Immature natural killer cell (primary cell): ENCODE measurements around the gene HIVEP1. TPM values are rescaled to one million over a fixed set of nuclear protein-coding genes. Genes with fewer than 3 reads are reported as not detected.

Source experiments
- DNase-seq, 3 donors: peaks; one replicate each; pipeline ENCODE4 v3.0.0; 2022; ENCODE audit warnings: mixed read lengths in 1 of 3
- H3K27ac Mint-ChIP-seq, 6 donors: one replicate each; pipeline ENCODE4 v1.8.0; 2020; ENCODE audit warnings: mixed read lengths in 6 of 6, mild to moderate bottlenecking in 5 of 6, inconsistent platforms in 4 of 6, moderate library complexity in 3 of 6
- H3K27me3 Mint-ChIP-seq, 3 donors: one replicate each; pipeline ENCODE4 v1.8.0; 2020 to 2021; ENCODE audit warnings: low read depth in 3 of 3, mild to moderate bottlenecking in 3 of 3, mixed read lengths in 3 of 3, moderate library complexity in 3 of 3, inconsistent platforms in 1 of 3
- H3K36me3 Mint-ChIP-seq, 3 donors: one replicate each; pipeline ENCODE4 v1.8.0; 2020; ENCODE audit warnings: mixed read lengths in 3 of 3, inconsistent platforms in 2 of 3, mild to moderate bottlenecking in 2 of 3
- H3K4me1 Mint-ChIP-seq, 2 donors: one replicate each; pipeline ENCODE4 v1.8.0; 2020; ENCODE audit warnings: inconsistent platforms in 2 of 2, mild to moderate bottlenecking in 2 of 2, mixed read lengths in 2 of 2, moderate library complexity in 1 of 2
- H3K4me3 Mint-ChIP-seq, 5 donors: one replicate each; pipeline ENCODE4 v1.8.0; 2020; ENCODE audit warnings: mild to moderate bottlenecking in 5 of 5, mixed read lengths in 5 of 5, inconsistent platforms in 3 of 5, moderate library complexity in 3 of 5
- H3K9me3 Mint-ChIP-seq, 6 donors: one replicate each; pipeline ENCODE4 v1.8.0; 2020; ENCODE audit warnings: mild to moderate bottlenecking in 6 of 6, mixed read lengths in 6 of 6, inconsistent platforms in 4 of 6, moderate library complexity in 3 of 6
- polyA plus RNA-seq, 3 donors: library from polyadenylated mRNA; unstranded; fragments of 300-500 nt; fragmentation: Illumina TruSeq; gene quantifications; one replicate each; pipeline ENCODE4 v1.2.3, GENCODE V29; 2021

The HIVEP1 gene
- polyA plus RNA-seq, 3 donors from 2014 or later = 1.9 to 5.5 TPM; not detected in 1

GRCh38 chr6:12001706-12002435 is 10.2 kb upstream of the HIVEP1 start:
- Mint-ChIP-seq H3K4me3 (no peak overlapping the region), H3K9me3 (no peaks in the 10 kb centered on the region), H3K27me3 (peaks cover 0 to 2% (median 0%) of the 10 kb centered on the region in 3 donors), H3K4me1 (no peaks in the 10 kb centered on the region), H3K27ac (no peak overlapping the region), H3K36me3 (no peaks in the 10 kb centered on the region)
- no peak for DNase-seq

- peaks cover 21 to 32% of the 10 kb centered on the region in 2 donors for H3K4me1 Mint-ChIP-seq
- peak overlapping the region; percentile 25 to 99 (median 98) for H3K27ac Mint-ChIP-seq
- H3K36me3 Mint-ChIP-seq = no peaks in the 10 kb centered on the region
- peaks cover 17 to 25% (median 23%) of the 10 kb centered on the region in 3 donors for H3K27me3 Mint-ChIP-seq
- H3K4me3 Mint-ChIP-seq = peak overlapping the region in 1 of 5 donors; percentile 4
- DNase-seq = no peak
- peaks cover 0 to 2% (median 0%) of the 10 kb centered on the region in 6 donors for H3K9me3 Mint-ChIP-seq
Observed at GRCh38 chr6:12007473-12007872, 4.6 kb upstream of the HIVEP1 start.

- Mint-ChIP-seq H3K4me1 (peaks cover 21 to 33% of the 10 kb centered on the region in 2 donors), H3K27me3 (peaks cover 19 to 29% (median 27%) of the 10 kb centered on the region in 3 donors), H3K4me3 (peak overlapping the region; percentile 93 to 99 (median 98)), H3K9me3 (peaks cover 0 to 2% (median 0%) of the 10 kb centered on the region in 6 donors), H3K27ac (peak overlapping the region; percentile 96 to 99 (median 98)), H3K36me3 (no peaks in the 10 kb centered on the region)
- no peak for DNase-seq
Observed at GRCh38 chr6:12007887-12008286, 4.2 kb upstream of the HIVEP1 start.

GRCh38 chr6:12008366-12009179 is 3.5 kb upstream of the HIVEP1 start:
- Mint-ChIP-seq H3K27me3 (peaks cover 24 to 33% (median 33%) of the 10 kb centered on the region in 3 donors), H3K27ac (peak overlapping the region; percentile 96 to 99 (median 98))
- DNase-seq = peak; percentile 82 to 85 (median 83)

GRCh38 chr6:12009180-12009685 is 2.9 kb upstream of the HIVEP1 start:
- Mint-ChIP-seq H3K36me3 (no peaks in the 10 kb centered on the region), H3K27ac (peak overlapping the region; percentile 93 to 99 (median 95)), H3K27me3 (peaks cover 24 to 35% (median 33%) of the 10 kb centered on the region in 3 donors), H3K9me3 (peaks cover 0 to 2% (median 0%) of the 10 kb centered on the region in 6 donors), H3K4me3 (peak overlapping the region; percentile 89 to 97 (median 92)), H3K4me1 (peaks cover 28 to 46% of the 10 kb centered on the region in 2 donors)
- DNase-seq = no peak

More at GRCh38 chr6:12008366-12009179, 3.5 kb upstream of the HIVEP1 start:
- H3K4me1 Mint-ChIP-seq = peaks cover 27 to 40% of the 10 kb centered on the region in 2 donors
- H3K4me3 Mint-ChIP-seq = peak overlapping the region; percentile 93 to 99 (median 98)
- H3K9me3 Mint-ChIP-seq = peaks cover 0 to 2% (median 0%) of the 10 kb centered on the region in 6 donors
- H3K36me3 Mint-ChIP-seq = no peaks in the 10 kb centered on the region

GRCh38 chr6:12009876-12010634 is 2.1 kb upstream of the HIVEP1 start:
- Mint-ChIP-seq H3K9me3 (peaks cover 0 to 2% (median 0%) of the 10 kb centered on the region in 6 donors), H3K4me3 (peak overlapping the region; percentile 89 to 97 (median 92)), H3K27me3 (peaks cover 24 to 38% (median 33%) of the 10 kb centered on the region in 3 donors), H3K4me1 (peaks cover 28 to 53% of the 10 kb centered on the region in 2 donors), H3K27ac (peak overlapping the region; percentile 93 to 99 (median 95)), H3K36me3 (no peaks in the 10 kb centered on the region)
- DNase-seq = no peak

- peaks cover 26 to 38% (median 33%) of the 10 kb centered on the region in 3 donors for H3K27me3 Mint-ChIP-seq
- peak overlapping the region; percentile 93 to 99 (median 95) for H3K27ac Mint-ChIP-seq
- H3K4me3 Mint-ChIP-seq = peak overlapping the region; percentile 89 to 97 (median 92)
- H3K4me1 Mint-ChIP-seq = peaks cover 28 to 53% of the 10 kb centered on the region in 2 donors
- peaks cover 0 to under 1% (median 0%) of the 10 kb centered on the region in 3 donors for H3K36me3 Mint-ChIP-seq
- H3K9me3 Mint-ChIP-seq = peaks cover 0 to 2% (median 0%) of the 10 kb centered on the region in 6 donors
- DNase-seq = no peak
Observed at GRCh38 chr6:12010635-12011275, 1.4 kb upstream of the HIVEP1 start.

GRCh38 chr6:12011276-12012037 is 655 bp upstream of the HIVEP1 start:
- DNase-seq = peak; percentile 94 to 96 (median 95)
- Mint-ChIP-seq H3K27ac (peak overlapping the region; percentile 93 to 99 (median 95)), H3K9me3 (peaks cover 0 to 2% (median 0%) of the 10 kb centered on the region in 6 donors), H3K36me3 (peaks cover 0 to 5% (median 4%) of the 10 kb centered on the region in 3 donors), H3K27me3 (peaks cover 26 to 38% (median 33%) of the 10 kb centered on the region in 3 donors), H3K4me3 (peak overlapping the region; percentile 89 to 97 (median 92)), H3K4me1 (peaks cover 28 to 53% of the 10 kb centered on the region in 2 donors)

- peaks cover 26 to 38% (median 33%) of the 10 kb centered on the region in 3 donors for H3K27me3 Mint-ChIP-seq
- peaks cover 4 to 11% (median 7%) of the 10 kb centered on the region in 3 donors for H3K36me3 Mint-ChIP-seq
- peaks cover 28 to 52% of the 10 kb centered on the region in 2 donors for H3K4me1 Mint-ChIP-seq
- DNase-seq = peak; percentile 49 to 57 (median 51)
- H3K27ac Mint-ChIP-seq = peak overlapping the region; percentile 86 to 98 (median 94)
- peaks cover 0 to 2% (median 0%) of the 10 kb centered on the region in 6 donors for H3K9me3 Mint-ChIP-seq
- peak overlapping the region; percentile 92 to 98 (median 97) for H3K4me3 Mint-ChIP-seq
Observed at GRCh38 chr6:12012558-12013306, 620 bp downstream of the HIVEP1 start.

- Mint-ChIP-seq H3K4me3 (peak overlapping the region; percentile 92 to 98 (median 97)), H3K27ac (peak overlapping the region; percentile 86 to 98 (median 94)), H3K4me1 (peaks cover 26 to 48% of the 10 kb centered on the region in 2 donors), H3K27me3 (peaks cover 24 to 37% (median 32%) of the 10 kb centered on the region in 3 donors), H3K9me3 (peaks cover 0 to 2% (median 0%) of the 10 kb centered on the region in 6 donors), H3K36me3 (peaks cover 4 to 11% (median 7%) of the 10 kb centered on the region in 3 donors)
- no peak for DNase-seq
Observed at GRCh38 chr6:12013307-12013719, 1.2 kb downstream of the HIVEP1 start.
